Neural crest cell (in vitro differentiated cells): Measurements from ENCODE around the gene ARL15. TPM values are rescaled to one million over a fixed set of nuclear protein-coding genes. Genes with fewer than 3 reads are reported as not detected.

Experiments used
- DNase-seq: peaks from one replicate; pipeline ENCODE4 v3.0.0; 2021; ENCODE audit warnings: low read depth, mixed read lengths, low spot score
- H3K27ac Mint-ChIP-seq: one replicate; pipeline ENCODE4 v1.8.0; 2021; ENCODE audit warnings: mild to moderate bottlenecking, mixed read lengths; ENCODE audit not compliant: unreplicated experiment
- H3K27me3 Mint-ChIP-seq: 2 replicates; pipeline ENCODE4 v1.8.0; 2021; ENCODE audit warnings: low read depth, mild to moderate bottlenecking, mixed read lengths
- H3K36me3 Mint-ChIP-seq: 2 replicates; pipeline ENCODE4 v1.8.0; 2021; ENCODE audit warnings: low read depth, mild to moderate bottlenecking, mixed read lengths
- H3K4me1 Mint-ChIP-seq: 2 replicates; pipeline ENCODE4 v1.8.0; 2021; ENCODE audit warnings: mixed read lengths
- H3K4me3 Mint-ChIP-seq: one replicate; pipeline ENCODE4 v1.8.0; 2021; ENCODE audit warnings: mild to moderate bottlenecking, mixed read lengths
- H3K9me3 Mint-ChIP-seq: 2 replicates; pipeline ENCODE4 v1.8.0; 2021; ENCODE audit warnings: mixed read lengths
- total RNA-seq: library from RNA; stranded (reverse); gene quantifications from 2 replicates; pipeline ENCODE4 v1.2.1, GENCODE V29; 2021
- TF ChIP-seq, protein P1 (sequence below): fragments of 200-600 bp; sonication (generic); conservative IDR thresholded peaks from 2 replicates; pipeline ENCODE4 v1.5.0; 2021; ENCODE audit warnings: antibody characterized with exemption, mild to moderate bottlenecking

ARL15 gene
- total RNA-seq, 1 donor from 2014 or later, result 18.4 TPM

DNA sequence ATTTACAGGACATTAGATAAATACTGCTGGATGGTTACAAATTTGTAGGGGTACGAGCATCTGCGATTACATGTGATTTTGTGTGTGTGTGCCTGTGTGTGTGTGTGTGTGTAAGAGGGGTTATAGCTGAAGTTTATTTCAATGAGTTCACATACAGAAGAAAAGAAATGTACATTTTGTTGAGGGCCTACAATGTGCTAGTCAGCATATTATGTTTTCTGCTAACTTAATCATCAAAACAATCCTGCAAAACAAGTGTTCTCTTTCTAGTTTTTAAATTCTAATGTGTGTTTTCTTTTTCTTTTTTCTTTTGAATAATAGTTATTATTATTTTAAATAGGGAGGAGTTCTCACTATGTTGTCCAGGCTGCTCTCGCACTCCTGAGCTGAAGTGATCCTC, 305.7 kb downstream of the ARL15 start:
- Mint-ChIP-seq H3K27me3 (no peaks in the 10 kb centered on the region), H3K4me1 (peaks cover 32% of the 10 kb centered on the region), H3K9me3 (no peaks in the 10 kb centered on the region), H3K4me3 (no peak overlapping the region), H3K27ac (no peak overlapping the region), H3K36me3 (no peaks in the 10 kb centered on the region)
- TF ChIP-seq, protein P1, sequence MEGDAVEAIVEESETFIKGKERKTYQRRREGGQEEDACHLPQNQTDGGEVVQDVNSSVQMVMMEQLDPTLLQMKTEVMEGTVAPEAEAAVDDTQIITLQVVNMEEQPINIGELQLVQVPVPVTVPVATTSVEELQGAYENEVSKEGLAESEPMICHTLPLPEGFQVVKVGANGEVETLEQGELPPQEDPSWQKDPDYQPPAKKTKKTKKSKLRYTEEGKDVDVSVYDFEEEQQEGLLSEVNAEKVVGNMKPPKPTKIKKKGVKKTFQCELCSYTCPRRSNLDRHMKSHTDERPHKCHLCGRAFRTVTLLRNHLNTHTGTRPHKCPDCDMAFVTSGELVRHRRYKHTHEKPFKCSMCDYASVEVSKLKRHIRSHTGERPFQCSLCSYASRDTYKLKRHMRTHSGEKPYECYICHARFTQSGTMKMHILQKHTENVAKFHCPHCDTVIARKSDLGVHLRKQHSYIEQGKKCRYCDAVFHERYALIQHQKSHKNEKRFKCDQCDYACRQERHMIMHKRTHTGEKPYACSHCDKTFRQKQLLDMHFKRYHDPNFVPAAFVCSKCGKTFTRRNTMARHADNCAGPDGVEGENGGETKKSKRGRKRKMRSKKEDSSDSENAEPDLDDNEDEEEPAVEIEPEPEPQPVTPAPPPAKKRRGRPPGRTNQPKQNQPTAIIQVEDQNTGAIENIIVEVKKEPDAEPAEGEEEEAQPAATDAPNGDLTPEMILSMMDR, result no peak
- no peak for DNase-seq

DNA sequence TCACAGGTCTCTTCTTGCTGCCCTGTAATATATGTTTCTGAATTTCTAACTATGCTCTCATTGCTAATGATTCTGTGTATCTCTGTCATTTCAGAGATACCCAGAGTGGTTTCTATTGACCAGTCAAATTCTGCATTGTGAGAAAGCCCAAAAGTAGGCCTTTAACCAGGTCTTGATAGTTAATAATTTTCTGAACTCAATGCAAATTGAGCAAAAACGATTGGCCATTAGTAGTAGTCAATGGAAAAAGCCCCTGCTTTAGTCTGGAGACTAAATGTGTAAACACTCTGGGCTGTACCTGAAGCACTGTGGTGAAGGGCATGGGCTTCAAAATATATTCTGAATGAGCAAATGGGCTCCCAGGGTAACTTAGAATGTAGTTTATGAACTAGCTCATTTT, 307.6 kb downstream of the ARL15 start:
- Mint-ChIP-seq H3K9me3 (no peaks in the 10 kb centered on the region), H3K4me1 (peaks cover 26% of the 10 kb centered on the region), H3K36me3 (peaks cover 2% of the 10 kb centered on the region)

DNA sequence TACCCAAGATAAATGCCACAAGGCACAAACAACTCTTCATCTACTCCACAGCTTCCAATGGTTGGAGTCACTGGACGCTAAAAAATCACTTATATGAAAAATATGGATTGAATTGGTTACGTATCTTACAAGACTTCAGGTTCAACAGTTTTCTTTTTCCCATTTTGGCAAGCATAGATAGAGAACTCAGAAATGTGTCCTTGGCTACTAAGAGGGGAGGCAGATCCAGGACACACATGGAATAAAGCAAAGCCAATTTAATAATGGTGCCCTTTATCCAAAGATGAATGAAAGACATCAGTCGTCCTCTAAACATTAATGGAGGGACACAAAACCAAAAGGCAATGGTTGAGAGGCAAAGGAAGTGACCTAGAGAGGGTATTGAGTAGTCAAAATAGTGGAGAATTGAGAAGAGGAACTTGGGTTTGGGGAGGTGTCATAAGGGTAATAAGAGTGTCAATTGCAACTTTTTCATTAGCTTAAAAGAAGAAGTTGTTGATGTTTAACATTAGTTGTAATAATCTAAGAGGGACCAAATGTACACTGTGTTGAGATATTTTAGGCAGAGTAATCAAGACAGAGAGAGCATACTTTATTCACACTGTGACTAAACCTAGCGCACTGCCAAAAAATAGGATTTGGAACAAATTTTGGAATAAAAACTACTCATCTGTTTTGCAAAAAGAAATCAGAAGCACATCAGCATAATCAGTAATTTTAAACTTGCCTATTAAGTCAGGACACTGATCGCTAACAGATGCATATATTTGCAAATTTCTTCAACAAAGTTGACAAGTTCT, 308.2 kb downstream of the ARL15 start:
- Mint-ChIP-seq H3K27ac (no peak overlapping the region), H3K27me3 (no peaks in the 10 kb centered on the region), H3K36me3 (peaks cover 2% of the 10 kb centered on the region), H3K9me3 (no peaks in the 10 kb centered on the region), H3K4me1 (peaks cover 27% of the 10 kb centered on the region), H3K4me3 (no peak overlapping the region)
- DNase-seq, result no peak
- TF ChIP-seq, protein P1, result no peak

More for the DNA sequence above, 307.6 kb downstream of the ARL15 start:
- TF ChIP-seq, protein P1, result no peak
- H3K4me3 Mint-ChIP-seq, result no peak overlapping the region
- H3K27ac Mint-ChIP-seq, result no peak overlapping the region
- H3K27me3 Mint-ChIP-seq, result no peaks in the 10 kb centered on the region
- DNase-seq, result no peak

DNA sequence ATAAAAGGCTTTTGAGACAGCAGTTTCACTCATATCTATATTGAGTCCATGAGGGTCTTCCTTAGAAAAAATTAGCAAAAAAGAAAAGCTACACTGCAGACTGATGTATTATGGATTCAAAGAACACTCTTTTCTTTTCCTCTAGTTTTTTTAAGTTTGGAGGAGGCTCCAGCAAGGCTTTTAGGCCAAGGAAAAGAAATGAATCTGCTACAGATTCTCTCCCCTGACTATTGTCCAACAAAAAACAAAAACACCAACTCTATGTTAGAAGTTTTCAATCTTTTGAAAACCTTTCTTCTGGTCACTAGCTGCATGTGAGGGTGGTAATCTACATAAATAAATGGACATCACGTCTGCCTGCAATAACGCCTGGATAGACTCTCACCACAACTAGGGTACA, 310.4 kb downstream of the ARL15 start:
- Mint-ChIP-seq H3K4me1 (peaks cover 28% of the 10 kb centered on the region), H3K9me3 (no peaks in the 10 kb centered on the region), H3K27me3 (no peaks in the 10 kb centered on the region), H3K4me3 (no peak overlapping the region), H3K36me3 (peaks cover 2% of the 10 kb centered on the region), H3K27ac (no peak overlapping the region)
- TF ChIP-seq, protein P1, result no peak
- no peak for DNase-seq

GRCh38 chr5:53997736-53998627, 312.4 kb downstream of the ARL15 start:
- Mint-ChIP-seq H3K9me3 (no peaks in the 10 kb centered on the region), H3K4me3 (no peak overlapping the region), H3K36me3 (peaks cover 2% of the 10 kb centered on the region), H3K27me3 (no peaks in the 10 kb centered on the region), H3K4me1 (peaks cover 28% of the 10 kb centered on the region), H3K27ac (no peak overlapping the region)
- no peak for DNase-seq
- TF ChIP-seq, protein P1, result no peak
